Peyer's patch (tissue), 4 donors: Measurements from ENCODE around the gene TMEM8B.

Experiments used
- CTCF ChIP-seq, 6 experiments: fragments of 450-650 bp in 4 of 6; fragments of 200-600 bp in 2 of 6; sonication (generic) in 1 of 6; IDR thresholded peaks; one replicate each; pipeline ENCODE4 v1.5.1; 2017 to 2019; ENCODE audit warnings: antibody characterized with exemption in 6 of 6, mild to moderate bottlenecking in 3 of 6, moderate library complexity in 1 of 6
- POLR2A ChIP-seq, 2 donors: fragments of 450-650 bp; IDR thresholded peaks; one replicate each; pipeline ENCODE4 v1.5.1; 2017; ENCODE audit warnings: antibody characterized with exemption in 2 of 2, mild to moderate bottlenecking in 2 of 2, moderate library complexity in 2 of 2

GRCh38 chr9:35909274-35909673 lies 80.2 kb downstream of the TMEM8B start, which contains the start of gene SPAAR:
- TF ChIP-seq POLR2A (IDR thresholded peaks at IDR 0.05), result no peak
- TF ChIP-seq CTCF (IDR thresholded peaks at IDR 0.05), result no peak
